H1 (cell line): ENCODE measurements around the gene NDUFS7. TPM values are rescaled to one million over a fixed set of nuclear protein-coding genes. Genes with fewer than 3 reads are reported as not detected.

ENCODE experiments used
- CTCF ChIA-PET: fragments of 300-600 bp; sonication (Branson Sonifier 250); formaldehyde crosslinking; loops from one replicate; lab custom pipeline; 2021; ENCODE audit not compliant: partially characterized antibody; lab: Charles Lee
- POLR2A ChIA-PET: fragments of 300-600 bp; sonication (Branson Sonifier 250); formaldehyde crosslinking; loops from one replicate; lab custom pipeline; 2021; ENCODE audit warnings: inconsistent platforms; ENCODE audit not compliant: partially characterized antibody; lab: Charles Lee
- DNase-seq, 2 experiments: peaks; one replicate each; pipeline versions ENCODE4 v3.0.0 to v3.0.0-alpha.2; 2010 to 2022; ENCODE audit warnings: low spot score in 2 of 2, low read depth in 1 of 2, mixed read lengths in 1 of 2
- FAIRE-seq: peaks from 2 replicates; lab custom pipeline; 2011; peaks lifted over from hg19 to GRCh38; lab: Jason Lieb, UNC
- H2AFZ ChIP-seq: 2 replicates; pipeline ENCODE4 v1.8.1; 2012; ENCODE audit warnings: low read length, inconsistent platforms
- H2AK5ac ChIP-seq: 2 replicates; pipeline ENCODE4 v1.6.1; 2013; ENCODE audit warnings: low read depth, low read length
- H2BK120ac ChIP-seq: replicated peaks from 2 replicates; pipeline ENCODE3; 2013; ENCODE audit warnings: low read depth, low read length, inconsistent platforms
- H2BK12ac ChIP-seq: 2 replicates; pipeline ENCODE4 v1.6.1; 2013; ENCODE audit warnings: low read depth, low read length
- H2BK15ac ChIP-seq: 2 replicates; pipeline ENCODE4 v1.6.1; 2013; ENCODE audit warnings: low read length
- H2BK20ac ChIP-seq: 2 replicates; pipeline ENCODE4 v1.6.1; 2013; ENCODE audit warnings: low read length
- H2BK5ac ChIP-seq: 2 replicates; pipeline ENCODE4 v1.6.1; 2013; ENCODE audit warnings: low read depth, low read length
- H3K14ac ChIP-seq: 2 replicates; pipeline ENCODE4 v1.6.1; 2013; ENCODE audit warnings: inconsistent platforms; ENCODE audit not compliant: insufficient read length
- H3K18ac ChIP-seq: 2 replicates; pipeline ENCODE4 v1.6.1; 2013; ENCODE audit warnings: low read length; ENCODE audit errors: extremely low read depth
- H3K23ac ChIP-seq: 2 replicates; pipeline ENCODE4 v1.6.1; 2013; ENCODE audit warnings: inconsistent platforms; ENCODE audit not compliant: insufficient read length
- H3K23me2 ChIP-seq: 2 replicates; pipeline ENCODE4 v1.6.1; 2013; ENCODE audit warnings: low read depth, low read length
- H3K27ac ChIP-seq: 2 replicates; pipeline ENCODE4 v1.6.1; 2011; ENCODE audit warnings: low read depth, low read length, inconsistent platforms
- H3K27me3 ChIP-seq, 4 experiments: replicated peaks in 1 of 4; 1 replicate in 1 of 4; 2 replicates in 3 of 4; pipeline versions ENCODE4 v1.6.1 to v1.8.1; 2011 to 2013; ENCODE audit warnings: low read length in 3 of 4, mild to moderate bottlenecking in 3 of 4, inconsistent platforms in 2 of 4, mixed read lengths in 2 of 4, moderate library complexity in 1 of 4; ENCODE audit not compliant: control insufficient read depth in 3 of 4, insufficient read depth in 3 of 4; ENCODE audit errors: extremely low read depth in 1 of 4
- H3K36me3 ChIP-seq, 4 experiments: 2 replicates each; pipeline versions ENCODE4 v1.6.1 to v1.8.1; 2011 to 2013; ENCODE audit warnings: mild to moderate bottlenecking in 4 of 4, low read length in 3 of 4, moderate library complexity in 2 of 4, control low read depth in 1 of 4, inconsistent platforms in 1 of 4; ENCODE audit not compliant: insufficient read depth in 4 of 4, control insufficient read depth in 2 of 4
- H3K4ac ChIP-seq: replicated peaks from 2 replicates; pipeline ENCODE3; 2013; ENCODE audit warnings: low read length, low read depth, mixed read lengths, inconsistent platforms; ENCODE audit not compliant: insufficient read length
- H3K4me1 ChIP-seq, 4 experiments: replicated peaks in 1 of 4; 1 replicate in 1 of 4; 2 replicates in 3 of 4; pipeline versions ENCODE4 v1.6.1 to v1.8.1; 2011 to 2013; ENCODE audit warnings: low read length in 3 of 4, inconsistent platforms in 2 of 4, mixed read lengths in 1 of 4; ENCODE audit not compliant: insufficient read depth in 4 of 4, control insufficient read depth in 3 of 4
- H3K4me2 ChIP-seq, 2 experiments: 2 replicates each; pipeline versions ENCODE4 v1.6.1 to v1.8.1; 2011 to 2013; ENCODE audit warnings: low read depth in 2 of 2, low read length in 2 of 2, control low read depth in 1 of 2, inconsistent platforms in 1 of 2, mild to moderate bottlenecking in 1 of 2; ENCODE audit not compliant: insufficient read depth in 1 of 2
- H3K4me3 ChIP-seq, 4 experiments: fragments of 200-600, 300-600 bp in 1 of 4; sonication (generic), shearing (Covaris generic), sonication (Bioruptor Twin) in 1 of 4; 2 replicates each; pipeline versions ENCODE4 v1.5.1 to v1.8.1; 2011 to 2016; ENCODE audit warnings: low read length in 4 of 4, low read depth in 3 of 4, control low read depth in 2 of 4, inconsistent platforms in 2 of 4, mild to moderate bottlenecking in 2 of 4, mixed read lengths in 1 of 4, moderate library complexity in 1 of 4; ENCODE audit not compliant: insufficient read depth in 2 of 4; ENCODE audit errors: extremely low read depth in 1 of 4
- H3K56ac ChIP-seq: replicated peaks from 2 replicates; pipeline ENCODE3; 2013; ENCODE audit warnings: low read depth, mild to moderate bottlenecking, mixed read lengths, low read length, inconsistent platforms; ENCODE audit not compliant: insufficient read length
- H3K79me1 ChIP-seq: 2 replicates; pipeline ENCODE4 v1.6.1; 2013; ENCODE audit warnings: low read depth, low read length, control low read depth
- H3K79me2 ChIP-seq, 2 experiments: 2 replicates each; pipeline versions ENCODE4 v1.6.1 to v1.8.1; 2012 to 2013; ENCODE audit warnings: low read length in 2 of 2, mild to moderate bottlenecking in 2 of 2, inconsistent platforms in 1 of 2; ENCODE audit not compliant: insufficient read depth in 2 of 2, control insufficient read depth in 1 of 2
- H3K9ac ChIP-seq, 4 experiments: replicated peaks in 1 of 4; 1 replicate in 1 of 4; 2 replicates in 3 of 4; pipeline versions ENCODE4 v1.6.1 to v1.8.1; 2011 to 2013; ENCODE audit warnings: low read depth in 3 of 4, low read length in 3 of 4, control low read depth in 2 of 4, mild to moderate bottlenecking in 2 of 4, moderate library complexity in 2 of 4, inconsistent platforms in 1 of 4; ENCODE audit errors: extremely low read depth in 1 of 4
- H3K9me3 ChIP-seq, 2 experiments: 2 replicates each; pipeline versions ENCODE4 v1.6.1 to v1.8.1; 2012 to 2013; ENCODE audit warnings: mild to moderate bottlenecking in 2 of 2, moderate library complexity in 2 of 2, control low read depth in 1 of 2, inconsistent platforms in 1 of 2, low read depth in 1 of 2, low read length in 1 of 2, mixed read lengths in 1 of 2; ENCODE audit not compliant: insufficient read depth in 2 of 2
- H4K20me1 ChIP-seq, 2 experiments: replicated peaks in 1 of 2; 2 replicates each; pipeline versions ENCODE3 to v1.8.1; 2011 to 2013; ENCODE audit warnings: inconsistent platforms in 2 of 2, low read length in 2 of 2, mild to moderate bottlenecking in 1 of 2; ENCODE audit not compliant: insufficient read depth in 2 of 2, control insufficient read depth in 1 of 2
- H4K5ac ChIP-seq: 2 replicates; pipeline ENCODE4 v1.6.1; 2013; ENCODE audit warnings: low read length, low read depth, mixed read lengths, inconsistent platforms; ENCODE audit not compliant: insufficient read length
- H4K8ac ChIP-seq: 2 replicates; pipeline ENCODE4 v1.8.0; 2013; ENCODE audit warnings: mild to moderate bottlenecking, moderate library complexity, low read length, inconsistent platforms; ENCODE audit not compliant: insufficient read depth; ENCODE audit errors: extremely low read depth
- H4K91ac ChIP-seq: replicated peaks from 2 replicates; pipeline ENCODE3; 2013; ENCODE audit warnings: low read length, mixed read lengths, inconsistent platforms; ENCODE audit not compliant: insufficient read length
- CBX5 ChIP-seq: fragments of 300-800, 300-1000 bp; sonication (generic); IDR thresholded peaks from 2 replicates; pipeline ENCODE4 v1.7.1; 2016; ENCODE audit warnings: antibody characterized with exemption, low read length, low read depth
- CHD2 ChIP-seq: IDR thresholded peaks from 2 replicates; pipeline ENCODE4 v1.6.1; 2012; ENCODE audit warnings: low read length, improper control_type of control experiment
- CREB1 ChIP-seq: IDR thresholded peaks from 2 replicates; pipeline ENCODE4 v1.6.1; 2012; ENCODE audit warnings: inconsistent platforms
- EGR1 ChIP-seq: IDR thresholded peaks from 2 replicates; pipeline ENCODE4 v1.6.1; 2011; ENCODE audit warnings: low read depth, low read length, borderline replicate concordance
- MAFK ChIP-seq: IDR thresholded peaks from 2 replicates; pipeline ENCODE4 v1.6.1; 2012; ENCODE audit warnings: low read depth, mild to moderate bottlenecking, improper control_type of control experiment, low read length
- RFX5 ChIP-seq: IDR thresholded peaks from 2 replicates; pipeline ENCODE4 v1.6.1; 2011; ENCODE audit warnings: low read depth, low read length, improper control_type of control experiment, borderline replicate concordance
- TAF7 ChIP-seq: optimal IDR thresholded peaks from 2 replicates; pipeline ENCODE3; 2011; ENCODE audit warnings: low read depth, mild to moderate bottlenecking, inconsistent platforms, low read length, moderate library complexity, borderline replicate concordance
- WGBS, 2 experiments: shearing (Covaris generic) in 1 of 2; methylation state at CpG; one replicate each; pipeline versions ENCODE4 v1.1.6 to v1.1.7; 2013 to 2015; ENCODE audit warnings: low lambda C conversion rate in 2 of 2, mixed read lengths in 2 of 2, inconsistent platforms in 1 of 2, low coverage in 1 of 2, missing lambda C conversion rate in 1 of 2; ENCODE audit not compliant: insufficient replicate concordance in 2 of 2, insufficient coverage in 1 of 2, insufficient read length in 1 of 2; ENCODE audit errors: extremely low coverage in 1 of 2, missing lambda C conversion rate in 1 of 2; 5-methylcytosine and 5-hydroxymethylcytosine counted together
- polyA plus RNA-seq, 7 experiments: library from polyadenylated mRNA; depleted of rRNA in 3 of 7; stranded (reverse) in 5 of 7; unstranded in 2 of 7; fragments of >200 nt in 5 of 7; fragments of 200-250 nt in 2 of 7; gene quantifications; 1 replicate in 5 of 7; 2 replicates in 1 of 7; 4 replicates in 1 of 7; pipeline versions ENCODE4 v1.2.1 to v1.2.3, GENCODE V29; 2011 to 2013; ENCODE audit warnings: missing spikeins in 2 of 7, mixed read lengths in 2 of 7
- total RNA-seq: library from RNA; stranded (reverse); fragmentation: NEBNext Ultra II Directional; extraction: Animal tissue kit (Norgen Biotek cat#: 25700); gene quantifications from 2 replicates; pipeline ENCODE4 v1.2.1, GENCODE V29; 2021

Gene NDUFS7
- total and polyA plus RNA-seq, 2 of the 8 experiments (the other 6 are each of a cell fraction or from before 2014, with no cell fraction given) = 78.1 to 309 TPM

- no peak overlapping the region for H3K4me3 ChIP-seq
- H4K5ac ChIP-seq = no peak overlapping the region
- H3K4me1 ChIP-seq = peaks cover 0 to 7% (median 0%) of the 10 kb centered on the region in 4 experiments; a peak in 2 of 7 replicates
- TF ChIP-seq RFX5 (no peak), EGR1 (no peak), CHD2 (no peak), TAF7 (no peak), CREB1 (no peak), CBX5 (no peak), MAFK (no peak)
- H3K4ac ChIP-seq = no peak overlapping the region
- no peak overlapping the region for H2BK12ac ChIP-seq
- no peak overlapping the region for H2AFZ ChIP-seq
- no peaks in the 10 kb centered on the region for H3K27me3 ChIP-seq
- H3K27ac ChIP-seq = no peak overlapping the region
- no peak overlapping the region for H2BK120ac ChIP-seq
- H2BK5ac ChIP-seq = peak overlapping the region; percentile 35; the same call in 1 of the 2 replicates
- H2BK15ac ChIP-seq = no peak overlapping the region
- H4K20me1 ChIP-seq = peaks cover 2 to 10% of the 10 kb centered on the region in 2 experiments
- 94% methylated on average over 17 of the region's 17 CpGs; no CpG with 5 or more reads in 1 of the 2 experiments for WGBS, 2 experiments
- DNase-seq = no peak
- no peak overlapping the region for H3K18ac ChIP-seq
- H3K79me2 ChIP-seq = no peaks in the 10 kb centered on the region; a peak in 1 of 4 replicates
- H2BK20ac ChIP-seq = no peak overlapping the region
- no peak overlapping the region for H3K4me2 ChIP-seq
- no peak overlapping the region for H4K8ac ChIP-seq
- H3K23me2 ChIP-seq = no peaks in the 10 kb centered on the region
- H3K14ac ChIP-seq = no peak overlapping the region
- H3K9ac ChIP-seq = no peak overlapping the region
- H3K79me1 ChIP-seq = 0 out of 2 replicates have a peak, but pooled peaks cover 5% of the 10 kb centered on the region
- no peak overlapping the region for H4K91ac ChIP-seq
- H3K56ac ChIP-seq = no peak overlapping the region
- no peaks in the 10 kb centered on the region; a peak in 1 of 4 replicates for H3K9me3 ChIP-seq
- no peak for FAIRE-seq
- H2AK5ac ChIP-seq = no peak overlapping the region
- no peak overlapping the region for H3K23ac ChIP-seq
- POLR2A ChIA-PET = interaction anchor here (0.7 to 1.9 kb wide), 11 partner anchors 8 to 125 kb away, joined by 3 to 7 read pairs (median 4); partner anchors contain the start of gene CIRBP
- peaks cover 0 to 16% (median 11%) of the 10 kb centered on the region in 4 experiments; a peak in 6 of 8 replicates for H3K36me3 ChIP-seq
- CTCF ChIA-PET = no interaction called here
These were observed 10.1 kb downstream of the NDUFS7 start for GRCh38 chr19:1393841-1394240.
